GM23338 (cell line): ENCODE data around the gene ADCY5. TPM values are rescaled to one million over a fixed set of nuclear protein-coding genes. Genes with fewer than 3 reads are reported as not detected.

Source experiments
- CREB1 ChIP-seq: fragments of 250-450 bp; sonication (Bioruptor Pico); IDR thresholded peaks from 2 replicates; pipeline ENCODE4 v1.5.0; 2020; ENCODE audit warnings: low read depth, mild to moderate bottlenecking, moderate library complexity
- EZH2phosphoT487 ChIP-seq: fragments of 200-600 bp; sonication (generic); IDR thresholded peaks from one replicate; pipeline ENCODE4 v1.8.1; 2018; ENCODE audit warnings: antibody characterized with exemption; ENCODE audit not compliant: unreplicated experiment
- NANOG ChIP-seq: IDR thresholded peaks from 2 replicates; pipeline ENCODE4 v1.6.1; 2016; ENCODE audit warnings: antibody characterized with exemption, borderline replicate concordance
- ZNF114 ChIP-seq: fragments of 250-450 bp; sonication (Bioruptor Pico); IDR thresholded peaks from 2 replicates; pipeline ENCODE4 v1.5.0; 2020; ENCODE audit warnings: mild to moderate bottlenecking, moderate library complexity
- polyA plus RNA-seq: library from polyadenylated mRNA; unstranded; fragments of >200 nt; fragmentation: Nextera tagmentation; extraction: Ambion mirVana; gene quantifications from 2 replicates; pipeline ENCODE4 v1.2.1, GENCODE V29; 2016
- total RNA-seq: library from RNA; depleted of rRNA; stranded (reverse); fragments of >200 nt; shearing (Covaris generic); gene quantifications from 2 replicates; pipeline ENCODE4 v1.2.3, GENCODE V29; 2014
- TF ChIP-seq, protein P1 (sequence below): fragments of 250-450 bp; sonication (Bioruptor Pico); IDR thresholded peaks from 2 replicates; pipeline ENCODE4 v1.5.0; 2020; ENCODE audit warnings: mild to moderate bottlenecking, moderate library complexity
- TF ChIP-seq, protein P2 (sequence below), 2 experiments: fragments of 200-600 bp in 1 of 2; sonication (generic) in 1 of 2; conservative IDR thresholded peaks; 2 replicates each; pipeline versions ENCODE4 v1.5.1 to v1.6.1; 2016 to 2017; ENCODE audit warnings: antibody characterized with exemption in 2 of 2, low read depth in 2 of 2, mild to moderate bottlenecking in 2 of 2, moderate library complexity in 1 of 2

The ADCY5 gene
- total and polyA plus RNA-seq, 2 experiments from 2014 or later, result 3.5 to 10.2 TPM

GRCh38 chr3:123376451-123377242 lies 72.2 kb downstream of the ADCY5 start (continued):
- TF ChIP-seq, protein P1, sequence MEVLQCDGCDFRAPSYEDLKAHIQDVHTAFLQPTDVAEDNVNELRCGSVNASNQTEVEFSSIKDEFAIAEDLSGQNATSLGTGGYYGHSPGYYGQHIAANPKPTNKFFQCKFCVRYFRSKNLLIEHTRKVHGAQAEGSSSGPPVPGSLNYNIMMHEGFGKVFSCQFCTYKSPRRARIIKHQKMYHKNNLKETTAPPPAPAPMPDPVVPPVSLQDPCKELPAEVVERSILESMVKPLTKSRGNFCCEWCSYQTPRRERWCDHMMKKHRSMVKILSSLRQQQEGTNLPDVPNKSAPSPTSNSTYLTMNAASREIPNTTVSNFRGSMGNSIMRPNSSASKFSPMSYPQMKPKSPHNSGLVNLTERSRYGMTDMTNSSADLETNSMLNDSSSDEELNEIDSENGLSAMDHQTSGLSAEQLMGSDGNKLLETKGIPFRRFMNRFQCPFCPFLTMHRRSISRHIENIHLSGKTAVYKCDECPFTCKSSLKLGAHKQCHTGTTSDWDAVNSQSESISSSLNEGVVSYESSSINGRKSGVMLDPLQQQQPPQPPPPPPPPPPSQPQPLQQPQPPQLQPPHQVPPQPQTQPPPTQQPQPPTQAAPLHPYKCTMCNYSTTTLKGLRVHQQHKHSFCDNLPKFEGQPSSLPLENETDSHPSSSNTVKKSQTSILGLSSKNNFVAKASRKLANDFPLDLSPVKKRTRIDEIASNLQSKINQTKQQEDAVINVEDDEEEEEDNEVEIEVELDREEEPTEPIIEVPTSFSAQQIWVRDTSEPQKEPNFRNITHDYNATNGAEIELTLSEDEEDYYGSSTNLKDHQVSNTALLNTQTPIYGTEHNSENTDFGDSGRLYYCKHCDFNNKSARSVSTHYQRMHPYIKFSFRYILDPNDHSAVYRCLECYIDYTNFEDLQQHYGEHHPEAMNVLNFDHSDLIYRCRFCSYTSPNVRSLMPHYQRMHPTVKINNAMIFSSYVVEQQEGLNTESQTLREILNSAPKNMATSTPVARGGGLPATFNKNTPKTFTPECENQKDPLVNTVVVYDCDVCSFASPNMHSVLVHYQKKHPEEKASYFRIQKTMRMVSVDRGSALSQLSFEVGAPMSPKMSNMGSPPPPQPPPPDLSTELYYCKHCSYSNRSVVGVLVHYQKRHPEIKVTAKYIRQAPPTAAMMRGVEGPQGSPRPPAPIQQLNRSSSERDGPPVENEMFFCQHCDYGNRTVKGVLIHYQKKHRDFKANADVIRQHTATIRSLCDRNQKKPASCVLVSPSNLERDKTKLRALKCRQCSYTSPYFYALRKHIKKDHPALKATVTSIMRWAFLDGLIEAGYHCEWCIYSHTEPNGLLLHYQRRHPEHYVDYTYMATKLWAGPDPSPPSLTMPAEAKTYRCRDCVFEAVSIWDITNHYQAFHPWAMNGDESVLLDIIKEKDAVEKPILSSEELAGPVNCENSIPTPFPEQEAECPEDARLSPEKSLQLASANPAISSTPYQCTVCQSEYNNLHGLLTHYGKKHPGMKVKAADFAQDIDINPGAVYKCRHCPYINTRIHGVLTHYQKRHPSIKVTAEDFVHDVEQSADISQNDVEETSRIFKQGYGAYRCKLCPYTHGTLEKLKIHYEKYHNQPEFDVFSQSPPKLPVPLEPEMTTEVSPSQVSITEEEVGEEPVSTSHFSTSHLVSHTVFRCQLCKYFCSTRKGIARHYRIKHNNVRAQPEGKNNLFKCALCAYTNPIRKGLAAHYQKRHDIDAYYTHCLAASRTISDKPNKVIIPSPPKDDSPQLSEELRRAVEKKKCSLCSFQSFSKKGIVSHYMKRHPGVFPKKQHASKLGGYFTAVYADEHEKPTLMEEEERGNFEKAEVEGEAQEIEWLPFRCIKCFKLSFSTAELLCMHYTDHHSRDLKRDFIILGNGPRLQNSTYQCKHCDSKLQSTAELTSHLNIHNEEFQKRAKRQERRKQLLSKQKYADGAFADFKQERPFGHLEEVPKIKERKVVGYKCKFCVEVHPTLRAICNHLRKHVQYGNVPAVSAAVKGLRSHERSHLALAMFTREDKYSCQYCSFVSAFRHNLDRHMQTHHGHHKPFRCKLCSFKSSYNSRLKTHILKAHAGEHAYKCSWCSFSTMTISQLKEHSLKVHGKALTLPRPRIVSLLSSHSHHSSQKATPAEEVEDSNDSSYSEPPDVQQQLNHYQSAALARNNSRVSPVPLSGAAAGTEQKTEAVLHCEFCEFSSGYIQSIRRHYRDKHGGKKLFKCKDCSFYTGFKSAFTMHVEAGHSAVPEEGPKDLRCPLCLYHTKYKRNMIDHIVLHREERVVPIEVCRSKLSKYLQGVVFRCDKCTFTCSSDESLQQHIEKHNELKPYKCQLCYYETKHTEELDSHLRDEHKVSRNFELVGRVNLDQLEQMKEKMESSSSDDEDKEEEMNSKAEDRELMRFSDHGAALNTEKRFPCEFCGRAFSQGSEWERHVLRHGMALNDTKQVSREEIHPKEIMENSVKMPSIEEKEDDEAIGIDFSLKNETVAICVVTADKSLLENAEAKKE, result no peak
- TF ChIP-seq, protein P2, sequence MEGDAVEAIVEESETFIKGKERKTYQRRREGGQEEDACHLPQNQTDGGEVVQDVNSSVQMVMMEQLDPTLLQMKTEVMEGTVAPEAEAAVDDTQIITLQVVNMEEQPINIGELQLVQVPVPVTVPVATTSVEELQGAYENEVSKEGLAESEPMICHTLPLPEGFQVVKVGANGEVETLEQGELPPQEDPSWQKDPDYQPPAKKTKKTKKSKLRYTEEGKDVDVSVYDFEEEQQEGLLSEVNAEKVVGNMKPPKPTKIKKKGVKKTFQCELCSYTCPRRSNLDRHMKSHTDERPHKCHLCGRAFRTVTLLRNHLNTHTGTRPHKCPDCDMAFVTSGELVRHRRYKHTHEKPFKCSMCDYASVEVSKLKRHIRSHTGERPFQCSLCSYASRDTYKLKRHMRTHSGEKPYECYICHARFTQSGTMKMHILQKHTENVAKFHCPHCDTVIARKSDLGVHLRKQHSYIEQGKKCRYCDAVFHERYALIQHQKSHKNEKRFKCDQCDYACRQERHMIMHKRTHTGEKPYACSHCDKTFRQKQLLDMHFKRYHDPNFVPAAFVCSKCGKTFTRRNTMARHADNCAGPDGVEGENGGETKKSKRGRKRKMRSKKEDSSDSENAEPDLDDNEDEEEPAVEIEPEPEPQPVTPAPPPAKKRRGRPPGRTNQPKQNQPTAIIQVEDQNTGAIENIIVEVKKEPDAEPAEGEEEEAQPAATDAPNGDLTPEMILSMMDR (conservative IDR thresholded peaks at IDR 0.05; ENCODE audit: low read depth in 2 of 2), result no peak
- TF ChIP-seq NANOG, result no peak
- TF ChIP-seq ZNF114, result no peak
- TF ChIP-seq CREB1 (CRISPR knock-in tag), result no peak
- no peak for TF ChIP-seq EZH2phosphoT487
